GDM1 (cell line): Measurements from ENCODE around the gene SLC8B1.

Experiments used
- DNase-seq: peaks from one replicate; lab custom pipeline; 2025; lab: John Stamatoyannopoulos, UW

The SLC8B1 gene

DNA sequence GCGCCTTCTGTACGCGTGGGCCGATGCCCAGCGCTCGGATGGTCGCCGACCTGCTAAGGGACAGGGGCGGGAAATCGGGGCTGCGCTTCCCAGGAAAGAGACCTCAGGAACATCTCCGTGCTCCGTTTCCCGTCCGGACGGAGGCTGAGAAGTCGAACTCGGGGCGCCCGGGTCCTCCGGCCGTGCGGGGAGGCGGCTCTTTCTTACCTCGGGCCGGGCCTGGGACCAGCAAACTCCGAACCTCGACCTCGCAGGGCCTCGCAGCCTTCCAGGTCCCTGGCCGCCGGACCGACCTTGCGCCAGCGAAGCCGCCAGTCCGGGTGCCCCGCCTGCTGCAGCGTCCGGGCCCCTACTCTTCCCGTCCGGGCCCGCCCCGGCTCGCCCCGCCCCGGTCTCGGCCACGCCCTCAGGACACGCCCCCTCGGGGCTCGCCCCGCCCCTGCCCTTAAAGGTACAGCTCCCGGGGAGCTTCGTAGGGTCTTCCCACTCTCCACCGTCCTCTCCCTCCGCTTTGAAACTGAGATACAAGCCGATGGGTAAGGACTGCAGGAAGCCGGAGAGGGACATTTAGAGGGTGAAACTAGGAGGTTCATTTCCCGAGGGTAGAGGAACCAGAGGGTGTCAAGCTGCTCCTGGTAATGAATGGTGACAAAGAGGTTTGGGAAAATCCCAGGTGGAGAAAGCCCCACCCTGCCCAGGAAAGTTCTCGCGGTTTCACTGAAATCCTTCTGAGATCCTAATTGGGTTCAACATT lies at the start of gene SLC8B1:
Gene SLC8B1 (minus strand): TSS at position 324 of the 754 bp plus-strand sequence. CDS start 2,231 bp downstream, outside the sequence.
- DNase-seq: peak; percentile 75

DNA sequence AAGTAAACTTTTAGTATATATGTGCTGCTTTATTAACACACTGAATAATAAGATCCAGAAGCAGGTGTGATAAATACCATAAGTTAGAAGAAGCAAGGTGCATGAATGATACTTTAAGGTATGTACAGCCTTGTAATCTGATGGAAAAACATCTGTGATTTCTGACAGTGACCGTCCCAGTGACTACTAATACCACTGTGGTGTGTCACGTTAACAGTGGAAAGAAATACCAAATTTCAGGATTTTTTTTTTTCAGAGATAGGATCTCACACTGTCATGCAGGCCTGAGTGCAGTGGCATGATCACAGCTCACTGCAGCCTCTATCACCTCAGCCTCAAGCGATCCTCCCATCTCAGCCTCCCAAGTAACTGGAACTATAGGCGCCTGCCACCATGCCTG lies 47.3 kb upstream of the SLC8B1 start:
- DNase-seq: no peak

DNA sequence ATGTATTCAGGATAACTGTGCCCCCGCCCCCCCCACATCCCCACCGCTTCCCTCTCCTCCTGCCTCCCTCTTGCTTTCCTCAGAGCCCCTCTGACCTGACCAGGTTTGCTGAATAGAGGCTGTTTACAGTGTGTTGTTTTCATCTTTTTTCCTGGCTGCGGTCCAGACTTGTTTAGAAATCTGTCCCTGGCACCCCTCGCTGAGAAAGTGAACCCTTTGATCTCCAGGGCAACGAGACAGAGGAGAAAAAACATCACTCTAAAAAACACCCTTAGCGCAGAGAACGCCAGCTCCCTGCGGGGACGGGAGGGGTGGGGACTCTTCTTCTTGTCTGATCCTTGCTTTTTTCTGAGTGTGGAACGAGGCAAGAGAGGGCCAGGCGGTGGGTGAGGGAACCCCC lies 46.3 kb upstream of the SLC8B1 start:
- no peak for DNase-seq

DNA sequence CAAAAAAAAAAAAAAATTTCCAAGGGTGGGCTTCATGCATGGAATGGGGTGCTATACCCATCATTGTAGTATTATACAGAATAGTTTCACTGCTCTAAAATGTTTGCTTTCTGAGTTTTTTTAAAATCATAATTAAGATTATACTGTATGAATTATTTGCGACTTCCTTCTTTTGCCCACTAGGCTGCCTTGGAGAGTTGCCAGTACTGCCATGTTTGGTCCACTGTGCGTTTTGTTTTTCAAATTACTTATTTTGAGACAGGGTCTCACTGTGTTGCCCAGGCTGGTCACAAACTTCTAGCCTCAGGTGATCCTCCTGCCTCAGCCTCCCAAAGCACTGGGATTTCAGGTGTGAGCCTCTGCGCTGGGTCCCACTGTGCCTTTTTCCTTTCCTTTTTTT lies 43.4 kb upstream of the SLC8B1 start:
- DNase-seq: no peak

DNA sequence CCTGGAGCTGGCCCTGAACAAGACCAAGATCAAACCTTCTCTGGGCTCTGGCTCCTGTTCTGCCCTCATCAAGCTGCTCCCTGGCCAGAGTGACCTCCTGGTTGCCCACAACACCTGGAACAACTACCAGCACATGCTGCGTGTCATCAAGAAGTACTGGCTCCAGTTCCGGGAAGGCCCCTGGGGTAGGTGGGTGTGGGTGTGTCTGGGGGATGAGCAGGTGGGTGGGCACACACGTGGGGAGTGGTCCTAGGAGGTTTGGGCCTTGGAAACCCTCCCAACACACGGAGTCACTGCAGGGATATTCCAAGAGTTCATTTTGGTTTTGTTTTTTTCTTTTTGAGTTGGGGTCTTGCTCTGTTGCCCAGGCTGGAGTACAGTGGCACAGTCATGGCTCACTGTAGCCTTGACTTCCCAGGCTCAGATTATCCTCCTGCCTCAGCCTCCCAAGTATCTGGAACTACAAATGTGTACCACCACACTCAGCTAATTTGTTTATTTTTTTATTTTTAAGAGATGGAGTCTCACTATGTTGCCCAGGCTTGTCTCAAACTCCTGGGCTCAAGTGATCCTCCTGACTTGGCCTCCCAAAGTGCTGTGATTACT lies 40.0 kb upstream of the SLC8B1 start:
- DNase-seq: no peak

DNA sequence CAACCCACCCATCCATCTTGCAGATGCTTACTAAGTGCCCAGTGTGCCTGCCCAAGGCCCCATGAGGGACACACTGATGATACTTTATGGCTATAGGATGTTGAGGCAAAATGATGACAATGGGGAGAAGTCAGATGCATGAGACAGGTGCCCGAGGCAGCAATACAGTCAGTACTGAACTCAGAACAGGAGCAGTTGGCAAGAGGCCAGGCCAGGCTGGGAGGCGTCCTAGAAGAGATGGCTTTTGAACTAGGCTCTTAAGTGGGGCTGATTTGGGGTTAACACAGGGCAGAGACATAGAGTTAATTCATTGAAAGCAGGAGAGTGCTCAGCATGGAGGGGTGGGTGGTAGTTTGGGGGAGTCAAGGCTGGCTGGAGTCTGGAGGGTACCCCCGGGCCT lies 39.1 kb upstream of the SLC8B1 start:
- DNase-seq: no peak

DNA sequence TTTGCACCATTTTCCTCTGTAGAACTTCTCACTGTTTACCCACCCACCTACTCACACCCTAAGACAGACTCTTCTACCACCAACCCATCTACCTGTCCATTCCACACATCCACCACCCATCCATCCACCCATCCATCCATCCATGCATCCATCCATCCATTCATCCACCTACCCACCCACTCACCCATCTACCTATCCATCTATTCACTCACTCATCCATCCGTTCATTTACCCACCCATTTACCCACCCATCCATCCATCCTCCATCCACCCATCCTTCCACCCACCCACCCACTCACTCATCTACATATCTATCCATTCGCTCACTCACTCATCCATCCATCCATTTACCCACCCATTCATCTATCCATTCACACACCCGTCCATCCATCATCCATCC lies 38.5 kb upstream of the SLC8B1 start:
- no peak for DNase-seq

DNA sequence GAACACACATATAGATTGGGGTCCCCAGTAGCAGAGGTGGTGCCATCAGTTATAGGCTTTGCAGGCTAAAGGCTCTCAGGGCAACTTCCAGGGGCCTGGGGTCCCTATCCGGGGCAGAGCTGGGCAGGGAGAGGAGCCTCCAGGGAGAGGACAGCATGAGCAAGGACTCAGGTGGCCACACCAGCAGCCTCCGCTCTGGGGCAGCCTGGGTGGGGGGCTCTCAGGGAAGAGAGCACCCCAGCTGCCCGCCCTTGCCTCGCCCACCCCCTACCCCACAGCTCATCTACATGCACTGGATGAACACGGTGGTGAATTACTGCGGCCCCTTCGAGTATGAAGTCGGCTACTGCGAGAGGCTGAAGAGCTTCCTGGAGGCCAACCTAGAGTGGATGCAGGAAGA lies 37.5 kb upstream of the SLC8B1 start:
- DNase-seq: no peak

DNA sequence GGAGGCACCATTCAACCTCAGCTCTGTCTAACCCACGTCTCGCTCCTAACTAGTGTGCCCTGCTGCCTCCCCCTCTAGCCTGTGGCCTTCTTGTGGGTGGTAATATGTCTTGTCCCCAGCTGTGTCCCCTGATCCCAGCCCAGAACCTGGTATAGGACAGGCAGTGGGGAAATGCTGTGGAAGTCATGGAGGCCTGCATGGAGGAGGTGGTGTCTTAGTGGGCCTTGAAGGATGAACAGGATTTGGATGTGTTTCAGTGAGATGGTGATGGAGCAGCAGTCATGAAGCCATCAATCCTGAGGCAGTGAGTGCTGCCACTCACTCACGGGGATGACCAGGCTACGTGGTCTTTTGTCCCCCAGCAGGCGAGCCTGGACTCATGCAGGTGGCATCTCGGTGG lies 36.9 kb upstream of the SLC8B1 start:
- no peak for DNase-seq

DNA sequence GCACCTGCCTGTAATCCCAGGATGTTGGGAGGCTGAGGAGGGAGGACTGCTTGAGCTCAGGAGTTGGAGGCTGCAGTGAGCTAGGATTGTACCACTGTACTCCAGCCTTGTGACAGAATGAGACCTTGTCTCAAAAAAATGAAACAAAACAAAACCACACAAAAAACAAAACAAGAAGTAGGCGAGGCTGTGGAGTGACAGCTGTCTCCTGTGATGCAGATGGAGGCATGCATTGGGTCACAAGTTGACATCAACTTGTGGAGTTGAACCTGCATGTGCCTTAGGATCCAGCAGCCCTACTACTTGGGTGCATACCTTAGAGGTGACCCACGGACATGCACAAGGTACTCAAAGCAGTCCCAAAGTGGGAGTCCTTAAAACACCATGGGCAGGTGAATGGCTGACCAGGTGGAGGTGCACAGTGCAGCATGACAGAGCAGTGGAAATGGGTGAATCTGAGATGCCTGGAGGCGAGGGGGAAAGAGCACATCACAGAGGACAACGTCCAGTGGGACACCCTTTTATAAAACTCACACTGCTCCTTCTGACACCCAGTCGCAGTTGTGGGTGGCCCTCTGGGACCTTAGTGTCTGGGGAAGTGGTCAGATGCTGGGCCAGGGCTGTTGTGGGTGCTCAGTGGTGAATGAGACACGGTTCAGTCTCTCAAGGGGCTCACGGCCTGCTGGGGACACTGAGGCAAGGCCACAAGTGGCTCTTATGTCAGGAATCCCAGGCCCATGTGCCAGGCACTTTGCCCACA lies 36.2 kb upstream of the SLC8B1 start:
- DNase-seq: no peak

DNA sequence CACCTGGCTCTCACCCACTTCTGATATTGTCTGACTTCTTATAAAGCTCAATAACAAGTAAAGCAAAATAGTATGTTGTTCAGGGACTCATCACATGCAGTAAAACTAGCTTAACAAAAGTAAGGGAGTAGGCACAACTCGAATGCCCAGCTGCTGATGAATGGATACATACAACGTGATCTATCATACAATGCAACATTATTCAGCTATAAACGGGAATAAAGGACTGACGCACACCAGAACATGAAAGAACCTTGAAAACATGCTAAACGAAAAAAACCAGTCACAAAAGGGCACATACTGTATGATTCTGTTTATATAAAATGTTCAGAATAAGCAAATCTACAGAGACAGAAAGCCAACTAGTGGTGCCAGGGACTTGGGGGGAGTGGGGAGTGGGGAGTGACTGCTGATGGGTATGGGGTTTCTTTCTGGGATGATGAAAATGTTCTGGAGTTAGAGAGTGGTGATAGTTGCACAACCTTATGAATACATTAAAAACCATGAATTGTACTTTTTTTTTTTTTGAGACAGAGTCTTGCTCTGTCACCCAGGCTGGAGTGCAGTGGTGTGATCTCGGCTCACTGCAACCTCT lies 34.6 kb upstream of the SLC8B1 start:
- DNase-seq: no peak

DNA sequence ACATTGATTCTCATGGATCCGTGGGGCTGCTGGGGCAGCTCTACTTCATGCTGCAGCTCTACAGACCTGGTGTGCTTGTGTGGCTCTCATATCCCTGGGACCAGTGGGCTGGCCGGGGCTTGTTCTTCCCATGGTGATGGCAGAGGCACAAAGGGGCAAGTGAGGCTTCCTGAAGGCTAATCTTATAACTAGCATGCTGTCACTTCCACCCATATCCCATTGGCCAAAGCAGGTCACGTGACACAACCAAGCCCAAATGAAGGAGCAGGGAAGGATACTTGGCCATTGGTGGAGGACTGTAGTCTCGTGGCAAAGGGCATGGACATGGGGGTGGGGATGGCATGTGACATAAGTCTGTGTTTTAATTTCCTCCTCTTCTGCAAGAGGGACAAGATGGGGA lies 33.4 kb upstream of the SLC8B1 start:
- DNase-seq: no peak

DNA sequence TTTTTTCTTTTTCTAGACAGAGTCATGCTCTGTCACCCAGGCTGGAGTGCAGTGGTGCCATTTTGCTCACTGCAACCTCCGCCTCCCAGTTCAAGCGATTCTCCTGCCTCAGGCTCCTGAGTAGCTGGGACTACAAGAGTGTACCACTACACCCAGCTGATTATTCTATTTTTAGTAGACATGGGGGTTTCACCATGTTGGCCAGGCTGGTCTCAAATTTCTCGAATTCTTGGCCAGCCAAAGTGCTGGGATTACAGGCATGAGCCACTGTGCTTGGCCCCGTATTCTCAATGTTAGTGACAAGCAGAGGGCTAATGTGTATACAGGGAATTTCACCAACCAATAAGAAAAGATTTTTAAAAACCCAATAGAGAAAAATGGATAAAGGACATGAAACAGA lies 31.9 kb upstream of the SLC8B1 start:
- DNase-seq: no peak

DNA sequence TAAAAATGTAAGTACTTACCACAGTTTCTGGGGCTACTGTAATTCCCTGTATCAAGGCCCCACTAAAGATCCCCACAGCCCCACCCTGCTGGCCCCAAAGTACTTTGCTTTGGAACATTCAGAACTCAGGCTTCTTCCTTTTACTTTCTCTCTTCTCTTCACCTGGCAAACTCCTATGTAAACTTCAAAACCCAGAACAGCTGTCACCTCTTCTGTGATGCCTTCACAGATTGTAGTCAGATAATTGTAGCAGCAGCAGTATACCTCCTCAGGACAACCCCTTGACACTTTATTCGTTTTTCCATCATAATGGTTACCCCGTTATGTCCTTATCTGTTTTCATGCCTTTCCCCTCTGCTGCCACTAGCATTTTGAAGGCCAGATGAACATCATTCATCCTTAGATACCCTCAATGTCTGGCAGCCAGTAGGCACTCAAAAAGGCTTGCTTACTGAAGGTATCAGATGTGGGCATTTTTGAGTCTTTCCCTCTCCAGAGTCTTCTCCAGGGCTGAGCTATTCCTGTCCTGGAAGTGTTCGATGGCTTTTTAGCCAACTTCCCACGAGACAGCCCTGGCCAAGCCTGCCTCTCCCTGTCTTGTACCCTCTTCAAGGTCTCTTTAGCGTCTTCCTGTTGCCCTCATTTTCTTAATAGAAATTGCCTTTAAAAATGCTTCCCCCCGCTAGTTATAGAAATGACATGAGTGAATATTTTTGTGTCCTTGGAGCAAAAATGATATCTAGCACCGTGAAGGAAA lies 30.9 kb upstream of the SLC8B1 start:
- no peak for DNase-seq

DNA sequence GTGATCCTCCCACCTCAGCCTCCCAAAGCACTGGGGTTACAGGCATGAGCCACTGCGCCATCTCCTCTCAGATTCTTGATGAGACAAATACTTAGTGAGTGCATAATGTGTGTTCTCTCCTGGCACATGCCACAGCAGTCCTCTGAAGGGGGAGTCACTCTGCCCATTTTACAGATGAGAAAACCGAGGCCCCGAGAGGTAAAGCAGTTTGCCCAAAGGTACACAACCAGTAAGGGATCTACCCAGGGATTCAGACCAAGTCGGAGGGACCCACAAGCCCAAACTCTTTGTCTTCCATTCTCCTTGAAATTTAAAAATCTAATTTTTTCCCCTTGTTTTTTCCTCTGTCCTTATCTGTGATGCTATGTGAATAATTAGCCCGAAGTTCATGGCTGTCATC lies 29.8 kb upstream of the SLC8B1 start:
- DNase-seq: no peak

DNA sequence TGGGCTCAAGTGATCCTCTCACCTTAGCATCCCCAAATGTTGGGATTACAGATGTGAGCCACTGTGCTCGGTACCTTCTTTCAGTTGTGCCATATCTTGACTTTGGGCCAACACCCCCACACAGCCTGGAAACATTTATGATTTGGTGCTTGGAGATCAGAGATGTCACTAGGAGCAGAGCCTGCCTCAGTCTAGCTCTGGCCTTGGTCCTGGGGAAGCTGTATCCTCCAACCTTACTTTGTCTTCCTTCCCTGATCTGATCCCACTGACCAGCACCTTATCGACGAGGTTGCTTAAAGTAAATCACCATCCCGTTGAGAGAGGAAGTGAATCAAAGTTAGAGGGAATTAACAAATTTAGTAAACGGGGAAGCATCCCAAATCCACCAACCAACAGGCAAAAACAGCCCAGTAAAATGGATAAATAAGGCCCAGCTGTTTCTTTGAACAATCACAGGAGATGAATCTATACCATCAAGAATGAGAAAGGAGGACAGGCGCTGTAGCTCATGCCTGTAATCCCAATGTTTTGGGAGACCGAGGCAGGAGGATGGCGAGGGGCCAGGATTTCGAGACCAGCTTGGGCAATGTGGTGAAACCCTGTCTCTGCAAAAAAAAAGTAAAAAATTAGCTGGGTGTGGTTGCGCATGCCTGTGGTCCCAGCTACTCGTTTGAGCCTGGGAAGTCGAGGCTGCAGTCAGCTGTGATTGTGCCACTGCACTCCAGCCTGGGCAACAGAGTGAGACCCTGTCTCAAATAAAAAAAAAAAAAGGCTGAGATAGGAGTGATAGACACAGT lies 26.9 kb upstream of the SLC8B1 start:
- no peak for DNase-seq

DNA sequence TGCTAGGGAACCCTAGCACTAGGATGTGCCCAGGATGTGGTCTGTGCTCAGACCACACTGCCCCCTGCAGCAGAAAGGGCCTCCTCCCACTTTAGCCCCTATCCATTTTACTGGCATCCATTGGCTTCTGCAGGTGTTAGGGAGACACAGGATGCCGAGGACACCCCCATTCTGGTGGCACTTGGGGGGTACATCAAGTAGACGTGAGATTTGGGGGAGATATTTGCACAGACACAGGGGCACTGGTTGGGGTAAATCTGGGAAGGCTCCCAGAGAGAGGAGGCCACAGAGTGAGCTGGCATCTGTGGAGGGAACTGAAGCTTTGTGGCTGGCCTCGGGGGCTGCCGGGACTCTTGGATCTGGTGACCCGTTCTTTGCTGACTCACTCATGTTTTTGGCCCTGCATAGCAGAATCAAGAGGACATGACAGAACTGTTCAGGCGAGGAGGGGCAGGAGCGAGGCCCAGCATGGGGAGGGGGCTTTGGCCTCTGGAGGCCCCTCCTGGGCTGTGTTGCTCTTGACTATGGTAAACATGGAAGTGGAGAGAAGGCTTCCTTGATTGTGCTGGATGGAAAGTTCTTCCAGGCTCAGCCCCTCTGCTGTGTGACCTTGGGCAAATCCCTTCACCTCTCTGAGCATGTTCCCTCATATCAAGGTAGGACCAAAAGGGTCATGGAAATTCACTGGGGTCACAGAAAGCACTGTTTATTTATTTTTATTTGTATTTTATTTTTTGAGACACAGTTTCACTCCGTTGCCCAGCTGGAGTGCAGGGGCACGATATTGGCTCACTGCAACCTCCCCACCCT lies 25.2 kb upstream of the SLC8B1 start:
- no peak for DNase-seq

DNA sequence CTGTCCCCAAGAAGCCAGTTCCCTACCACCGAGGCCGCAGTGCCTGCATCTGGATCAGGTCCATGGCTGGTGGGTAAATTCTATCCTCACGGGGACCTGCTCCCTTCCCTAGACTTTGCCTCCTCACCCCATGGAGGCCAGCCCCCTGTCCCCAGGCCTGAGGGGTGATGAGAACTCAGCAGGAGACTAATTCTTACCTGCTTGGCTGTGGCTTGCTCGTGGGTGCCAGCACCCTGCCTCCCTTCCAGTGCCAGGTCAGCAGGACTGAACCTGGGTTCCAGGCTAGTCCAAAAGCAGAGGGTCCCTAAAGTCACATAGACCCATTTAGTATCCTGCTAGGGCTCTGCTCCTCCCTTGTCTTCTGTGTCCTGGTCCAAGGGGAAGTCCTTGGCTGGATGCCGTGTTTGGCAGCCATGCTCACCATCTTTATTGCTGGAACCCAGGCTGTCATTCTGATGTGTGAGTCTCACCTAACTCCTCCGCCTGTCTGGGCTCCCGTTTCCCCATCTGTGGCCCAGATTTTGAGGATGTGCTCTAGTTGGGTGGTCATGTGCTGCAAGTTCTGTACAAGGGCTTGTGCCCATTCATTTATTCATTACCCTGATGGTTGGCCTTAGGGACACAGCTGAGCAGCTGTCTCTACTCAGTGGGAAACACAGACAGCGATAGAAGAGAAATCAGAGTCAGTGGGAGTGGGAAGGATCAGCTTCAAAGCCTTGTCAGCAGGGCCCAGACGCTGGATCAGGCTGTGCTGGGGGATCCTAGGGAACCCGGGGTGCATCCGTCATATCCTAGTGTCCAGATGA lies 24.4 kb upstream of the SLC8B1 start:
- no peak for DNase-seq

DNA sequence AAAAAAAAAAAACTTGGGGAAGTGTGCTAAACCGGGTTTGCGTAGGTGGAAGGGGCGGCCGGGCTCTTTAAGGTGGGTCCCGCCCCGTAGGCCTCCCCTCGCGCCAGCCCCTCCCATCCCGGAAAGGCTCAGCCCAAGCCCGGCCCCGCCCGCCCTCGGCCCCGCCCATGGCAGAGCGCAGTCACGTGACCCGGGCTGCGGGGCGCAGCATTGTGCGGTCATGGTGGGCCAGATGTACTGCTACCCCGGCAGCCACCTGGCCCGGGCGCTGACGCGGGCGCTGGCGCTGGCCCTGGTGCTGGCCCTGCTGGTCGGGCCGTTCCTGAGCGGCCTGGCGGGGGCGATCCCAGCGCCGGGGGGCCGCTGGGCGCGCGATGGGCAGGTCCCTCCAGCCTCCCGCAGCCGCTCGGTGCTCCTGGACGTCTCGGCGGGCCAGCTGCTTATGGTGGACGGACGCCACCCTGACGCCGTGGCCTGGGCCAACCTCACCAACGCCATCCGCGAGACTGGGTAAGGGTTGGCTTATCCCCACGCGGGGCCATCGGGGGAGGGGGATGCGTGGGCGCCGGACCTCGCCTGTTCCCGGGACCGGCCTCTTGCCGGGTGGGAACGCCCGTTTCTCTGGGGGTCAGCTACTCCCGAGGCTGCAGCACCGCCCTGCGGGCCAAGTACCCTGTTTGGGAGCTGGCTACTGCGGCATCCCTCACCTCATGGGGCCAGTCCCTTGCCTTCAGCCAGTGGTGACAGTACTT lies 23.6 kb upstream of the SLC8B1 start, which contains the start of gene PLBD2:
Gene PLBD2 (plus strand): TSS at position 207 of the 752 bp plus-strand sequence. CDS start 14 bp downstream, at position 221.
- DNase-seq: peak; percentile 91
